OCI-M2 (cell line): ENCODE measurements around the gene ARPC4.
"Not testable (repeated sequence)": the region's sequence is repeated elsewhere in the genome, so short reads cannot be mapped to it uniquely, and the experiment has no call there.

Source experiments
- DNase-seq: peaks from one replicate; lab custom pipeline; 2025; ENCODE audit not compliant: unreplicated experiment; lab: John Stamatoyannopoulos, UW

ARPC4 gene

GRCh38 chr3:9769426-9770275 is 23.2 kb upstream of the ARPC4 start, which contains the start of gene CAMK1:
CAMK1 (minus strand) TSS chr3:9769947; CDS start chr3:9767749, 2,198 bp downstream.
- DNase-seq, result no peak

GRCh38 chr3:9770276-9770812 is 22.5 kb upstream of the ARPC4 start:
- no peak for DNase-seq

GRCh38 chr3:9771007-9771406 is 21.9 kb upstream of the ARPC4 start:
- not testable (repeated sequence) for DNase-seq

- no peak for DNase-seq
Measured at GRCh38 chr3:9776896-9777693, 15.8 kb upstream of the ARPC4 start.

GRCh38 chr3:9777694-9778021 is 15.2 kb upstream of the ARPC4 start:
- DNase-seq, result no peak

- no peak for DNase-seq
Measured at GRCh38 chr3:9778143-9779074, 14.5 kb upstream of the ARPC4 start.

GRCh38 chr3:9779075-9779593 is 13.7 kb upstream of the ARPC4 start:
- no peak for DNase-seq

GRCh38 chr3:9779721-9780457 is 13.0 kb upstream of the ARPC4 start:
- DNase-seq, result peak; percentile 21

GRCh38 chr3:9780458-9780812 is 12.4 kb upstream of the ARPC4 start:
- no peak for DNase-seq

GRCh38 chr3:9780910-9781309 is 12.0 kb upstream of the ARPC4 start:
- DNase-seq, result no peak

- no peak for DNase-seq
Measured at GRCh38 chr3:9781551-9781950, 11.3 kb upstream of the ARPC4 start.

GRCh38 chr3:9781978-9782603 is 10.8 kb upstream of the ARPC4 start:
- no peak for DNase-seq

GRCh38 chr3:9782770-9783169 is 10.1 kb upstream of the ARPC4 start:
- no peak for DNase-seq

GRCh38 chr3:9783954-9784353 is 8.9 kb upstream of the ARPC4 start:
- DNase-seq, result no peak

GRCh38 chr3:9784965-9785364 is 7.9 kb upstream of the ARPC4 start:
- no peak for DNase-seq

- no peak for DNase-seq
Measured at GRCh38 chr3:9785602-9786001, 7.3 kb upstream of the ARPC4 start.

- no peak for DNase-seq
Measured at GRCh38 chr3:9786209-9786739, 6.6 kb upstream of the ARPC4 start.

GRCh38 chr3:9786825-9787669 is 5.8 kb upstream of the ARPC4 start:
- DNase-seq, result no peak
